ENCODE results near the gene ZNF341. TPM values are rescaled to one million over a fixed set of nuclear protein-coding genes. Genes with fewer than 3 reads are reported as not detected.

ZNF341 gene
- total and polyA plus RNA-seq, 2 of the 8 experiments (the other 6 are each of a cell fraction or from before 2014, with no cell fraction given) = 5.8 to 6.4 TPM

- Histone ChIP-seq H2BK5ac (ENCODE audit: low read depth, low read length) (peak overlapping the region; percentile 77), H3K18ac (ENCODE audit: extremely low read depth, low read length) (peak overlapping the region; percentile 55), H3K79me2 (ENCODE audit: control insufficient read depth in 1 of 2, insufficient read depth in 2 of 2, low read length in 2 of 2) (no peaks in the 10 kb centered on the region), H3K14ac (ENCODE audit: insufficient read length) (no peak overlapping the region), H3K56ac (replicated peaks; ENCODE audit: insufficient read length, low read depth, low read length) (no peak overlapping the region), H3K4me1 (replicated peaks in 1 of 4; ENCODE audit: control insufficient read depth in 3 of 4, insufficient read depth in 4 of 4, low read length in 3 of 4) (peaks cover 4 to 9% (median 6%) of the 10 kb centered on the region in 4 experiments), H3K4me2 (ENCODE audit: insufficient read depth in 1 of 2, low read depth in 2 of 2, low read length in 2 of 2) (peak overlapping the region in 1 of 2 experiments; percentile 72; a peak in 2 of 4 replicates), H2BK20ac (ENCODE audit: low read length) (peak overlapping the region; percentile 29; the same call in 1 of the 2 replicates), H4K20me1 (replicated peaks in 1 of 2; ENCODE audit: control insufficient read depth in 1 of 2, insufficient read depth in 2 of 2, low read length in 2 of 2) (no peaks in the 10 kb centered on the region), H3K27me3 (replicated peaks in 1 of 4; ENCODE audit: control insufficient read depth in 3 of 4, extremely low read depth in 1 of 4, insufficient read depth in 3 of 4, low read length in 3 of 4) (no peaks in the 10 kb centered on the region), H3K36me3 (ENCODE audit: control insufficient read depth in 2 of 4, insufficient read depth in 4 of 4, low read length in 3 of 4) (no peaks in the 10 kb centered on the region; a peak in 1 of 8 replicates), H4K5ac (ENCODE audit: insufficient read length, low read depth, low read length) (no peak overlapping the region), H3K23ac (ENCODE audit: insufficient read length) (no peak overlapping the region), H3K27ac (ENCODE audit: low read depth, low read length) (no peak overlapping the region), H2AFZ (ENCODE audit: low read length) (no peak overlapping the region), H3K9me3 (ENCODE audit: insufficient read depth in 2 of 2, low read depth in 1 of 2, low read length in 1 of 2) (no peaks in the 10 kb centered on the region), H3K79me1 (ENCODE audit: low read depth, low read length) (no peaks in the 10 kb centered on the region), H3K9ac (replicated peaks in 1 of 4; ENCODE audit: extremely low read depth in 1 of 4, low read depth in 3 of 4, low read length in 3 of 4) (no peak overlapping the region; a peak in 1 of 7 replicates), H2AK5ac (ENCODE audit: low read depth, low read length) (0 out of 2 replicates have a peak overlapping the region, but pooled peaks have one; percentile 24), H3K4ac (replicated peaks; ENCODE audit: insufficient read length, low read depth, low read length) (no peak overlapping the region), H4K8ac (ENCODE audit: extremely low read depth, insufficient read depth, low read length) (no peak overlapping the region), H2BK120ac (replicated peaks; ENCODE audit: low read depth, low read length) (no peak overlapping the region), H2BK15ac (ENCODE audit: low read length) (peak overlapping the region; percentile 25; the same call in 1 of the 2 replicates), H4K91ac (replicated peaks; ENCODE audit: insufficient read length, low read length) (no peak overlapping the region), H3K23me2 (ENCODE audit: low read depth, low read length) (peaks cover 6% of the 10 kb centered on the region; the same call in 1 of the 2 replicates), H3K4me3 (ENCODE audit: extremely low read depth in 1 of 4, insufficient read depth in 2 of 4, low read depth in 3 of 4, low read length in 4 of 4) (no peak overlapping the region; a peak in 2 of 8 replicates), H2BK12ac (ENCODE audit: low read depth, low read length) (peak overlapping the region; percentile 80)
- 84% methylated on average over 14 of the region's 14 CpGs; no CpG with 5 or more reads in 1 of the 2 experiments for WGBS, 2 experiments (ENCODE audit: extremely low coverage in 1 of 2, insufficient coverage in 1 of 2, insufficient read length in 1 of 2, insufficient replicate concordance in 2 of 2, low coverage in 1 of 2, low lambda C conversion rate in 2 of 2, missing lambda C conversion rate in 1 of 2)
- FAIRE-seq (no peak), DNase-seq (ENCODE audit: low read depth in 1 of 2, low spot score in 2 of 2) (peak in 1 of 2 experiments; percentile 46)
- TF ChIP-seq ASH2L (IDR thresholded peaks at IDR 0.05; ENCODE audit: low read length) = peak; percentile 3
- TF ChIP-seq RXRA (IDR thresholded peaks at IDR 0.05; ENCODE audit: insufficient read depth, low read depth, low read length) = no peak
- ChIA-PET POLR2A (ENCODE audit: partially characterized antibody) (interaction anchor here (1.2 to 1.5 kb wide), 2 partner anchors 9 to 31 kb away, joined by 4 to 6 read pairs; partner anchors contain the start of gene PXMP4), CTCF (ENCODE audit: partially characterized antibody) (no interaction called here)
These were observed 20.9 kb upstream of the ZNF341 start for GRCh38 chr20:33710681-33711445.

All from H1 (cell line).